ENCODE data around the gene PFN3.
"Not testable (repeated sequence)": the region's sequence is repeated elsewhere in the genome, so short reads cannot be mapped to it uniquely, and the experiment has no call there.

Gene PFN3

DNA sequence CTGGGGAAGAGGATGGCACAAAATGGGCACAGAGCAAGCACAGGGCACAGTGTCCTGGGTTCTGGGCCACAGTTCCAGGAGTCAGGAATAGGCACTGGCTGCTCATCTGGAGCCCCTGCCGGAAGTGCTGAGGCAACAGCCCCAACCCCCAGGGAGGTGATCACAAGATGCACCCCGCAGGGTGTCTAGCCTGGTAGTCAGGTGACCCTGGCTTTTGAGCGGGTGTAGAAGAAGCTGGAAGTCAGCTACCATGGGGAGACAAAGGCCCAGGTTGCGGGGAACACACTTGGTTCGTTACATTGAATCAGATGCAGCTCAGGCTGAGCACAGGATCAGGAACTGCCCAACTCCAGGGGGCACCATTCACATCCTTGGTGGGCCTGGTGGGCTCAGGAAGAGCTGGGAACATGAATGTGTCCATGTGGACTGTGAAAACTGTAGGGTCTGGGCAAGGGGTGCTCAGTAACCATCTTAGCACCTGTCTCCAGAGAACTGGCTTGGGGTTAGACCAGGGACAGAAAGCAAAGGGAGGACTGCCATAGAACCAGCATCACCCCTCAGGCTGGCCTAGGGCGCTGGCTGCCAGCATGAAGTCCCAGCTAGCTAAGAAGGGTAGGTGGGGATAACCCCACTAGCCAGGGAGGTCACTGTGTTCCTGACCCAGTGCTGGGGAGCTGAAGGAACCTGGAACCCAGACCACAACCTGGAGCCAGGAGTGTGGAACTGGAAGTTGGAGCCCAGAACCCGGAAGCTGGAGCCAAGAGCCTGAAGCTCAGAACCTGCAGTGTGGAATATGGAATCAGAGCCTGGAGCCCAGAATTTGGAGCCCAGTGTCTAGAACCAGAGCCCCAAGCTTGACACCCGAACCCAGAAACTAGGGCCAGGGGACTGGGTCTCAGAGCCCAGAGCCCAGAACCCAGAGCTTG, 22.3 kb downstream of the PFN3 start:
- Histone ChIP-seq H3K4me3 (ENCODE audit: low read depth in 1 of 2, low read length in 2 of 2) (no peak overlapping the region), H2AFZ (ENCODE audit: low read depth, low read length) (no peak overlapping the region), H3K27me3 (ENCODE audit: insufficient read depth, low read length, poor library complexity) (no peaks in the 10 kb centered on the region), H3K4me1 (ENCODE audit: insufficient read depth, low read length) (no peaks in the 10 kb centered on the region), H4K20me1 (ENCODE audit: insufficient read depth, low read length) (no peaks in the 10 kb centered on the region), H3K9ac (ENCODE audit: low read depth, low read length) (no peak overlapping the region), H3K36me3 (ENCODE audit: insufficient read depth, low read length) (no peaks in the 10 kb centered on the region), H3K9me3 (ENCODE audit: insufficient read depth, low read length, severe bottlenecking) (no peaks in the 10 kb centered on the region), H3K4me2 (ENCODE audit: insufficient read depth, low read length) (no peak overlapping the region), H3K27ac (ENCODE audit: low read length) (no peak overlapping the region), H3K79me2 (ENCODE audit: insufficient read depth, low read length) (no peaks in the 10 kb centered on the region)
- no peak for DNase-seq
- no peak for ATAC-seq (ENCODE audit: insufficient read depth, low read depth)
- TF ChIP-seq, protein P1, sequence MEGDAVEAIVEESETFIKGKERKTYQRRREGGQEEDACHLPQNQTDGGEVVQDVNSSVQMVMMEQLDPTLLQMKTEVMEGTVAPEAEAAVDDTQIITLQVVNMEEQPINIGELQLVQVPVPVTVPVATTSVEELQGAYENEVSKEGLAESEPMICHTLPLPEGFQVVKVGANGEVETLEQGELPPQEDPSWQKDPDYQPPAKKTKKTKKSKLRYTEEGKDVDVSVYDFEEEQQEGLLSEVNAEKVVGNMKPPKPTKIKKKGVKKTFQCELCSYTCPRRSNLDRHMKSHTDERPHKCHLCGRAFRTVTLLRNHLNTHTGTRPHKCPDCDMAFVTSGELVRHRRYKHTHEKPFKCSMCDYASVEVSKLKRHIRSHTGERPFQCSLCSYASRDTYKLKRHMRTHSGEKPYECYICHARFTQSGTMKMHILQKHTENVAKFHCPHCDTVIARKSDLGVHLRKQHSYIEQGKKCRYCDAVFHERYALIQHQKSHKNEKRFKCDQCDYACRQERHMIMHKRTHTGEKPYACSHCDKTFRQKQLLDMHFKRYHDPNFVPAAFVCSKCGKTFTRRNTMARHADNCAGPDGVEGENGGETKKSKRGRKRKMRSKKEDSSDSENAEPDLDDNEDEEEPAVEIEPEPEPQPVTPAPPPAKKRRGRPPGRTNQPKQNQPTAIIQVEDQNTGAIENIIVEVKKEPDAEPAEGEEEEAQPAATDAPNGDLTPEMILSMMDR (IDR thresholded peaks at IDR 0.05; ENCODE audit: borderline replicate concordance, extremely low read depth, low read length, poor library complexity, severe bottlenecking): peak; percentile 22
- TF ChIP-seq EZH2 (IDR thresholded peaks at IDR 0.05; ENCODE audit: borderline replicate concordance, low read depth, low read length, severe bottlenecking): no peak

DNA sequence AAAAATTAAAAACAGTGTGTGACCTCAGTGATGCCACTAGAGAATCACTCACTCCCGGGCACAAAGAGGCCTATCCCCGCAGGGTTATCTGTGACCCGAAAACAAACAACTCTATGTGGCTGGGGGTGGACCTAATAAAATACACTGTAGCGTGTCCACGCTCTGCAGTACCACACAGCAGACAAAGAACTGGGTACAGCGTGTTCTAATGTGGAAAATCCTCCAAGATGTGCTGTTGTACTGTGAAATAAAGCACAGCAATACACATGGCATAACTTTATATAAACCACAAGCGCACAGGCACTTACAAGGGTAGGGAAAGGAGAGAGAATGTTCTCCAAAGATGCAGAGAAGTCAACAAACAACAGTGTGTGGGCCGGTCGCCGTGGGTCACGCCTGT, 24.4 kb downstream of the PFN3 start:
- no peaks in the 10 kb centered on the region for H3K27me3 ChIP-seq (ENCODE audit: insufficient read depth, low read length, poor library complexity)
- DNase-seq (no peak), ATAC-seq (ENCODE audit: insufficient read depth, low read depth) (no peak)
- peaks cover 12% of the 10 kb centered on the region for H3K4me1 ChIP-seq (ENCODE audit: insufficient read depth, low read length)
- H3K79me2 ChIP-seq (ENCODE audit: insufficient read depth, low read length): no peaks in the 10 kb centered on the region
- H3K9me3 ChIP-seq (ENCODE audit: insufficient read depth, low read length, severe bottlenecking): no peaks in the 10 kb centered on the region
- TF ChIP-seq EZH2 (IDR thresholded peaks at IDR 0.05; ENCODE audit: borderline replicate concordance, low read depth, low read length, severe bottlenecking): no peak
- TF ChIP-seq, protein P1 (IDR thresholded peaks at IDR 0.05; ENCODE audit: borderline replicate concordance, extremely low read depth, low read length, poor library complexity, severe bottlenecking): no peak
- no peak overlapping the region for H3K4me3 ChIP-seq (ENCODE audit: low read depth in 1 of 2, low read length in 2 of 2)
- H3K27ac ChIP-seq (ENCODE audit: low read length): no peak overlapping the region
- no peak overlapping the region for H3K4me2 ChIP-seq (ENCODE audit: insufficient read depth, low read length)
- H2AFZ ChIP-seq (ENCODE audit: low read depth, low read length): no peak overlapping the region
- H3K9ac ChIP-seq (ENCODE audit: low read depth, low read length): no peak overlapping the region
- no peaks in the 10 kb centered on the region for H3K36me3 ChIP-seq (ENCODE audit: insufficient read depth, low read length)
- no peaks in the 10 kb centered on the region for H4K20me1 ChIP-seq (ENCODE audit: insufficient read depth, low read length)

DNA sequence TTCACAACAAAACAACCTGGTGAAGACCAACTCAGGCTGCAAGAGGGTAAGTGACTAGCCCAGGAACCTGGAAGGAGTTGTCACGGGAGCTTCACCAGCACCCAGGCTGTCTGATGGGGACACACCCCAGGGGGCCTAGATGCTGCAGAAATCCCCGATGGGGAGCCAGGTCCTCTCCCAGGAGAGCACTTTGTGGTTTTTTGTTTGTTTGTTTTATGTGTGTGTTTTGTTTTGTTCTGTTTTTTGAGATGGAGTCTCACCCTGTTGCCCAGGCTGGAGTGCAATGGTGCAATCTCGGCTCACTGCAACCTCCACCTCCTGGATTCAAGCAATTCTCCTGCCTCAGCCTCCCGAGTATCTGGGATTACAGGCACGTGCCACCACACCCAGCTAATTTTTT, 24.9 kb downstream of the PFN3 start:
- H3K27me3 ChIP-seq (ENCODE audit: insufficient read depth, low read length, poor library complexity); H2AFZ ChIP-seq (ENCODE audit: low read depth, low read length); H3K36me3 ChIP-seq (ENCODE audit: insufficient read depth, low read length); H3K4me2 ChIP-seq (ENCODE audit: insufficient read depth, low read length); ATAC-seq (ENCODE audit: insufficient read depth, low read depth); H3K9ac ChIP-seq (ENCODE audit: low read depth, low read length); H3K9me3 ChIP-seq (ENCODE audit: insufficient read depth, low read length, severe bottlenecking); DNase-seq; H3K79me2 ChIP-seq (ENCODE audit: insufficient read depth, low read length); H3K4me3 ChIP-seq (ENCODE audit: low read depth in 1 of 2, low read length in 2 of 2); H4K20me1 ChIP-seq (ENCODE audit: insufficient read depth, low read length); H3K27ac ChIP-seq (ENCODE audit: low read length): not testable (repeated sequence)
- peaks cover 12% of the 10 kb centered on the region for H3K4me1 ChIP-seq (ENCODE audit: insufficient read depth, low read length)

DNA sequence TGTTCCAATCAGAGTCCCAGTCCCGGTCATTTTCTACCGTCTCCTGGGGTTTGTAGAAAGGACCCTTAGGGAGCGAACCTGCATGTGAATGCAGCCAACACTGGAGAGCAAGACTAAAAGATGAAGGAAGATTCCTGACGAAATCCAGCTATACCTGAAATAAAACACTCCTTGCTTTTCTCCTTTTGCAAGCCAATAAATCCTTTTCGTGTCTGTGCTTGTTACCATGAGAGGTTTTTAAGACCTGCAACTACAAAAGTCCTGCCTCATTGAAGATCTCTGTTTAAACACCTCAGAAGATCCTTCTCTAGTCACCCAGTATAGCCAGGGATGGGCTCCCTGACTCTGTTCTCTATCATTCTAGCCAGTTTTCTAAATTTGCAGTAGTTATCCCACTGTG, 26.2 kb downstream of the PFN3 start:
- Histone ChIP-seq H3K4me1 (ENCODE audit: insufficient read depth, low read length) (peaks cover 12% of the 10 kb centered on the region), H2AFZ (ENCODE audit: low read depth, low read length) (no peak overlapping the region), H4K20me1 (ENCODE audit: insufficient read depth, low read length) (no peaks in the 10 kb centered on the region), H3K4me3 (ENCODE audit: low read depth in 1 of 2, low read length in 2 of 2) (no peak overlapping the region), H3K4me2 (ENCODE audit: insufficient read depth, low read length) (no peak overlapping the region), H3K27me3 (ENCODE audit: insufficient read depth, low read length, poor library complexity) (no peaks in the 10 kb centered on the region), H3K9ac (ENCODE audit: low read depth, low read length) (no peak overlapping the region), H3K79me2 (ENCODE audit: insufficient read depth, low read length) (no peaks in the 10 kb centered on the region), H3K36me3 (ENCODE audit: insufficient read depth, low read length) (no peaks in the 10 kb centered on the region), H3K9me3 (ENCODE audit: insufficient read depth, low read length, severe bottlenecking) (no peaks in the 10 kb centered on the region), H3K27ac (ENCODE audit: low read length) (no peak overlapping the region)
- no peak for DNase-seq
- ATAC-seq (ENCODE audit: insufficient read depth, low read depth): no peak
- TF ChIP-seq, protein P1 (IDR thresholded peaks at IDR 0.05; ENCODE audit: borderline replicate concordance, extremely low read depth, low read length, poor library complexity, severe bottlenecking): no peak
- no peak for TF ChIP-seq EZH2 (IDR thresholded peaks at IDR 0.05; ENCODE audit: borderline replicate concordance, low read depth, low read length, severe bottlenecking)
